GM12878 (cell line): ENCODE results near the gene KIF3A. TPM values are rescaled to one million over a fixed set of nuclear protein-coding genes. Genes with fewer than 3 reads are reported as not detected.

Source experiments
- ATAC-seq: fragments of 200-7000 bp; cut with Tn5 transposase; 3 replicates; pipeline ENCODE4 v1.9.1; 2020; ENCODE audit warnings: mild to moderate bottlenecking, moderate library complexity
- BruUV-seq: library from RNA; stranded (reverse); fragments of 400-500 nt; replicated peaks from 2 replicates; lab custom pipeline; 2021; lab: Mats Ljungman, UMichigan
- CTCF ChIA-PET: fragments of 300-600 bp; sonication (Branson Sonifier 250); formaldehyde crosslinking; extraction: SDS; loops from one replicate; lab custom pipeline; 2021; ENCODE audit warnings: inconsistent platforms; lab: Yijun Ruan, JAX
- POLR2A ChIA-PET: fragments of 350-600 bp; formaldehyde crosslinking; extraction: SDS; loops from one replicate; lab custom pipeline; 2021; ENCODE audit warnings: inconsistent platforms; lab: Charles Lee
- RAD21 ChIA-PET: fragments of 300-600 bp; sonication (Branson Sonifier 250); formaldehyde crosslinking; loops from one replicate; lab custom pipeline; 2023; ENCODE audit warnings: antibody characterized with exemption; ENCODE audit not compliant: unreplicated experiment; lab: Charles Lee
- SMC1A ChIA-PET: fragments of 300-600 bp; sonication (Branson Sonifier 250); formaldehyde crosslinking; loops from one replicate; lab custom pipeline; 2023; ENCODE audit not compliant: unreplicated experiment, uncharacterized antibody; lab: Charles Lee
- DNase-seq: peaks from one replicate; pipeline ENCODE4 v3.0.0-alpha.2; 2011; ENCODE audit warnings: low read depth, low spot score
- FAIRE-seq: peaks from 3 replicates; lab custom pipeline; 2011; peaks lifted over from hg19 to GRCh38; lab: Jason Lieb, UNC
- H2AFZ ChIP-seq: 2 replicates; pipeline ENCODE4 v1.6.0; 2011; ENCODE audit warnings: low read depth, low read length, control low read depth; ENCODE audit not compliant: control insufficient read depth
- H3K27ac ChIP-seq: 2 replicates; pipeline ENCODE4 v1.5.1; 2011; ENCODE audit warnings: control low read depth; ENCODE audit not compliant: control insufficient read depth, insufficient read depth
- H3K27me3 ChIP-seq, 2 experiments: replicated peaks in 1 of 2; 2 replicates each; pipeline versions ENCODE4 v1.6.0 to v1.6.1; 2011; ENCODE audit warnings: low read length in 1 of 2; ENCODE audit not compliant: control insufficient read depth in 2 of 2, insufficient read depth in 2 of 2
- H3K36me3 ChIP-seq, 2 experiments: 2 replicates each; pipeline ENCODE4 v1.5.1; 2011; ENCODE audit warnings: low read length in 1 of 2; ENCODE audit not compliant: control insufficient read depth in 2 of 2, insufficient read depth in 2 of 2
- H3K4me1 ChIP-seq: 2 replicates; pipeline ENCODE4 v1.6.1; 2011; ENCODE audit warnings: mild to moderate bottlenecking, low read length, moderate library complexity, mixed read lengths; ENCODE audit not compliant: control insufficient read depth, insufficient read depth
- H3K4me2 ChIP-seq: 2 replicates; pipeline ENCODE4 v1.6.0; 2011; ENCODE audit warnings: control low read depth; ENCODE audit not compliant: control insufficient read depth, insufficient read depth
- H3K4me3 ChIP-seq: fragments of 200-600 bp; sonication (generic); 2 replicates; pipeline ENCODE4 v1.5.1; 2016
- H3K79me2 ChIP-seq: 2 replicates; pipeline ENCODE4 v1.6.0; 2011; ENCODE audit warnings: low read length; ENCODE audit not compliant: control insufficient read depth, insufficient read depth
- H3K9ac ChIP-seq: 2 replicates; pipeline ENCODE4 v1.8.0; 2011; ENCODE audit warnings: low read length, control low read depth, mixed read lengths; ENCODE audit not compliant: control insufficient read depth, insufficient read depth
- H3K9me3 ChIP-seq: replicated peaks from 3 replicates; pipeline ENCODE4 v1.5.1; 2011; ENCODE audit warnings: mild to moderate bottlenecking, low read length; ENCODE audit not compliant: control insufficient read depth, insufficient read depth
- H4K20me1 ChIP-seq: 2 replicates; pipeline ENCODE4 v1.6.0; 2011; ENCODE audit not compliant: control insufficient read depth, insufficient read depth
- ATF3 ChIP-seq: IDR thresholded peaks from 2 replicates; pipeline ENCODE4 v1.6.1; 2011; ENCODE audit warnings: low read depth, mild to moderate bottlenecking, low read length, moderate library complexity, borderline replicate concordance; ENCODE audit errors: extremely low read depth
- CHD1 ChIP-seq: IDR thresholded peaks from 2 replicates; pipeline ENCODE4 v1.6.1; 2012; ENCODE audit warnings: low read depth, low read length, improper control_type of control experiment
- GATAD2B ChIP-seq: fragments of 450-650 bp; conservative IDR thresholded peaks from 2 replicates; pipeline ENCODE4 v1.6.1; 2017; ENCODE audit warnings: low read depth, mild to moderate bottlenecking, moderate library complexity
- NR2C1 ChIP-seq: fragments of 450-650 bp; IDR thresholded peaks from 2 replicates; pipeline ENCODE4 v1.6.1; 2017; ENCODE audit warnings: antibody characterized with exemption, mild to moderate bottlenecking, moderate library complexity
- RCOR1 ChIP-seq: conservative IDR thresholded peaks from 2 replicates; pipeline ENCODE4 v1.6.1; 2012; ENCODE audit warnings: low read depth, low read length, improper control_type of control experiment
- SKIL ChIP-seq: fragments of 450-650 bp; IDR thresholded peaks from 2 replicates; pipeline ENCODE4 v1.6.1; 2017; ENCODE audit warnings: mild to moderate bottlenecking, low read depth, inconsistent platforms; ENCODE audit not compliant: poor library complexity, severe bottlenecking
- SMAD1 ChIP-seq: fragments of 450-650 bp; IDR thresholded peaks from 2 replicates; pipeline ENCODE4 v1.6.1; 2018; ENCODE audit warnings: mild to moderate bottlenecking, low read depth; ENCODE audit not compliant: partially characterized antibody
- TAF1 ChIP-seq: IDR thresholded peaks from 2 replicates; pipeline ENCODE4 v1.6.1; 2011; ENCODE audit warnings: mild to moderate bottlenecking, low read depth, low read length, borderline replicate concordance
- TCF7 ChIP-seq: IDR thresholded peaks from 2 replicates; pipeline ENCODE4 v1.6.1; 2014; ENCODE audit warnings: antibody characterized with exemption, borderline replicate concordance
- USF1 ChIP-seq: IDR thresholded peaks from 2 replicates; pipeline ENCODE4 v1.6.1; 2011; ENCODE audit warnings: borderline replicate concordance, low read depth, mild to moderate bottlenecking, moderate library complexity, mixed read lengths, low read length; ENCODE audit not compliant: insufficient read depth; ENCODE audit errors: extremely low read length
- WGBS: methylation state at CpG from one replicate; pipeline ENCODE4 v1.1.6; 2016; ENCODE audit warnings: low lambda C conversion rate; ENCODE audit not compliant: insufficient replicate concordance, insufficient coverage; ENCODE audit errors: missing lambda C conversion rate; 5-methylcytosine and 5-hydroxymethylcytosine counted together
- in situ Hi-C: fragments of 300-500 bp; cut with MboI; formaldehyde crosslinking; loops from 9 replicates; pipeline ENCODE4 v1.14.3; 2018; ENCODE audit warnings: mixed read lengths
- intact Hi-C: fragments of 100-400 bp; cut with micrococcal nuclease; formaldehyde crosslinking; loops from one replicate; pipeline ENCODE4 v1.14.2; 2022; ENCODE audit not compliant: unreplicated experiment
- polyA plus RNA-seq, 11 experiments: library from polyadenylated mRNA; depleted of rRNA in 4 of 11; unstranded in 6 of 11; stranded (reverse) in 5 of 11; fragments of >200 nt; fragmentation: Nextera tagmentation in 4 of 11; fragmentation: Illumina TruSeq in 1 of 11; extraction: Ambion mirVana in 4 of 11; extraction: Trizol in 1 of 11; gene quantifications; 1 replicate in 1 of 11; 2 replicates in 10 of 11; pipeline versions ENCODE4 v1.2.1 to v1.2.3, GENCODE V29; 2011 to 2016; ENCODE audit warnings: inconsistent platforms in 2 of 11, missing spikeins in 2 of 11, low read depth in 1 of 11
- total RNA-seq, 4 experiments: library from RNA; depleted of rRNA in 3 of 4; stranded (reverse); fragments of >200 nt in 3 of 4; fragmentation: Illumina TruSeq in 1 of 4; extraction: Trizol in 1 of 4; gene quantifications; 2 replicates each; pipeline versions ENCODE4 v1.2.1 to v1.2.3, GENCODE V29; 2013 to 2021

KIF3A gene
- total and polyA plus RNA-seq, 10 of the 15 experiments (the other 5 are each of a cell fraction or from before 2014, with no cell fraction given), result 2.7 to 36.5 (median 10.0) TPM

- DNase-seq, result no peak
- no peak overlapping the region for H2AFZ ChIP-seq
- in situ Hi-C loops, result no loop called here
- no peaks in the 10 kb centered on the region for H4K20me1 ChIP-seq
- no peak overlapping the region for H3K27ac ChIP-seq
- no peak for ATAC-seq
- no peak overlapping the region for H3K4me3 ChIP-seq
- 98% methylated on average over 4 of the region's 4 CpGs for WGBS
- no peaks in the 10 kb centered on the region for H3K9me3 ChIP-seq
- TF ChIP-seq GATAD2B (no peak), TCF7 (no peak), CHD1 (no peak), SMAD1 (no peak), USF1 (no peak), RCOR1 (no peak), SKIL (no peak), ATF3 (no peak), NR2C1 (no peak), TAF1 (no peak)
- H3K27me3 ChIP-seq, result no peaks in the 10 kb centered on the region
- no peak for FAIRE-seq
- SMC1A ChIA-PET, result interaction anchor here (0.7 to 11.1 kb wide), 20 partner anchors 8 to 248 kb away, joined by 3 to 129 read pairs (median 5); partner anchors contain the start of genes IL13, KIF3A and SEPTIN8
- H3K4me1 ChIP-seq, result peaks cover 25% of the 10 kb centered on the region
- CTCF ChIA-PET, result interaction anchor here (0.6 to 7.4 kb wide), 23 partner anchors 9 to 1064 kb away, joined by 3 to 136 read pairs (median 4); no protein-coding TSS in a partner anchor
- BruUV-seq, result no TSS peak
- no peak overlapping the region for H3K4me2 ChIP-seq
- H3K9ac ChIP-seq, result no peak overlapping the region
- RAD21 ChIA-PET, result interaction anchor here (1.2 to 10.5 kb wide), 21 partner anchors 17 to 228 kb away, joined by 3 to 127 read pairs (median 6); partner anchors contain the start of genes KIF3A and SOWAHA
- H3K79me2 ChIP-seq, result no peaks in the 10 kb centered on the region; the same call in 1 of the 2 replicates
- POLR2A ChIA-PET, result interaction anchor here (0.8 to 9.6 kb wide), 9 partner anchors 14 to 287 kb away, joined by 3 to 56 read pairs (median 4); partner anchors contain the start of genes KIF3A and SEPTIN8
- H3K36me3 ChIP-seq, result peaks cover 0 to under 1% of the 10 kb centered on the region in 2 experiments; a peak in 2 of 4 replicates
- intact Hi-C loops, result loop anchor here (5.0 kb wide), 2 partner anchors 92 to 227 kb away; no protein-coding TSS in a partner anchor
Measured at GRCh38 chr5:132754111-132754510, 16.8 kb upstream of the KIF3A start.
